ENCODE results near the gene COG1.
"Not testable (repeated sequence)": the region's sequence is repeated elsewhere in the genome, so short reads cannot be mapped to it uniquely, and the experiment has no call there.

GRCh38 chr17:73147791-73148190, 45.1 kb upstream of the COG1 start:
- TF ChIP-seq, protein P1, sequence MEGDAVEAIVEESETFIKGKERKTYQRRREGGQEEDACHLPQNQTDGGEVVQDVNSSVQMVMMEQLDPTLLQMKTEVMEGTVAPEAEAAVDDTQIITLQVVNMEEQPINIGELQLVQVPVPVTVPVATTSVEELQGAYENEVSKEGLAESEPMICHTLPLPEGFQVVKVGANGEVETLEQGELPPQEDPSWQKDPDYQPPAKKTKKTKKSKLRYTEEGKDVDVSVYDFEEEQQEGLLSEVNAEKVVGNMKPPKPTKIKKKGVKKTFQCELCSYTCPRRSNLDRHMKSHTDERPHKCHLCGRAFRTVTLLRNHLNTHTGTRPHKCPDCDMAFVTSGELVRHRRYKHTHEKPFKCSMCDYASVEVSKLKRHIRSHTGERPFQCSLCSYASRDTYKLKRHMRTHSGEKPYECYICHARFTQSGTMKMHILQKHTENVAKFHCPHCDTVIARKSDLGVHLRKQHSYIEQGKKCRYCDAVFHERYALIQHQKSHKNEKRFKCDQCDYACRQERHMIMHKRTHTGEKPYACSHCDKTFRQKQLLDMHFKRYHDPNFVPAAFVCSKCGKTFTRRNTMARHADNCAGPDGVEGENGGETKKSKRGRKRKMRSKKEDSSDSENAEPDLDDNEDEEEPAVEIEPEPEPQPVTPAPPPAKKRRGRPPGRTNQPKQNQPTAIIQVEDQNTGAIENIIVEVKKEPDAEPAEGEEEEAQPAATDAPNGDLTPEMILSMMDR (conservative IDR thresholded peaks at IDR 0.05; ENCODE audit: low read length): not testable (repeated sequence)
- TF ChIP-seq EZH2phosphoT487 (IDR thresholded peaks at IDR 0.05; ENCODE audit: borderline replicate concordance, low read depth, low read length): not testable (repeated sequence)
